KOPT-K1 (cell line): ENCODE measurements around the gene CNMD.
"Not testable (repeated sequence)": the region's sequence is repeated elsewhere in the genome, so short reads cannot be mapped to it uniquely, and the experiment has no call there.

Source experiments
- H3K27ac ChIP-seq: fragments of 200-600 bp; sonication (generic); 2 replicates; pipeline ENCODE4 v1.5.1; 2016; ENCODE audit warnings: antibody characterized with exemption, mild to moderate bottlenecking, low read depth, low read length; ENCODE audit not compliant: poor library complexity, severe bottlenecking
- H3K36me3 ChIP-seq: fragments of 200-600 bp; sonication (generic); 2 replicates; pipeline ENCODE4 v1.5.1; 2017; ENCODE audit warnings: antibody characterized with exemption, mild to moderate bottlenecking, low read length, moderate library complexity; ENCODE audit not compliant: insufficient read depth
- H3K9me3 ChIP-seq: fragments of 200-600 bp; sonication (generic); 2 replicates; pipeline ENCODE4 v1.5.1; 2017; ENCODE audit warnings: antibody characterized with exemption, low read length, mild to moderate bottlenecking; ENCODE audit not compliant: insufficient read depth, poor library complexity, severe bottlenecking

The CNMD gene

GRCh38 chr13:52685806-52686205 is 53.8 kb downstream of the CNMD start:
- H3K9me3 ChIP-seq, H3K27ac ChIP-seq: not testable (repeated sequence)
- H3K36me3 ChIP-seq, result peaks cover 78% of the 10 kb centered on the region

GRCh38 chr13:52677823-52678222 is 61.8 kb downstream of the CNMD start:
- Histone ChIP-seq H3K9me3 (no peaks in the 10 kb centered on the region), H3K36me3 (peaks cover 93% of the 10 kb centered on the region), H3K27ac (no peak overlapping the region)

GRCh38 chr13:52673465-52673864 is 66.2 kb downstream of the CNMD start:
- H3K36me3 ChIP-seq, result peaks cover 91% of the 10 kb centered on the region

GRCh38 chr13:52670726-52671125 is 68.9 kb downstream of the CNMD start:
- Histone ChIP-seq H3K36me3 (peaks cover 91% of the 10 kb centered on the region), H3K9me3 (no peaks in the 10 kb centered on the region), H3K27ac (no peak overlapping the region)

More at GRCh38 chr13:52673465-52673864, 66.2 kb downstream of the CNMD start:
- H3K9me3 ChIP-seq, result no peaks in the 10 kb centered on the region
- no peak overlapping the region for H3K27ac ChIP-seq

GRCh38 chr13:52669677-52670076 is 69.9 kb downstream of the CNMD start:
- Histone ChIP-seq H3K36me3 (peaks cover 91% of the 10 kb centered on the region), H3K27ac (no peak overlapping the region), H3K9me3 (no peaks in the 10 kb centered on the region)

DNA sequence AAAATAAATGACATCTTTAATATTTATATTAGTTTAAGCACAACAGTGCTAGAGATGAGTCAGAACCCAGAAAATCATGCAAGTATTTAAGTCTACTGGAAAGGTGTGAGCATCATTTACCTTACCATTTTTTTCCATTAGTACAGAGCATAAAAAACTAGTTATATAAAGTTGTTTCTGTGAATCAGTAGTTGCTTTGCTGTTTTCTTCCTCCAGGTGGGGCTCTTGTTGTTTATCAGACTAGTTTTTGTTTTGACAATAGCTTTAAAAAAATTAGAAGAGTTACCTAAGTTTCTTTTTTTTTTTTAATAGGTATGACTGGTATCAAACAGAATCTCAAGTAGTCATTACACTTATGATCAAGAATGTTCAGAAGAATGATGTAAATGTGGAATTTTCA is 74.3 kb downstream of the CNMD start:
- peaks cover 97% of the 10 kb centered on the region for H3K36me3 ChIP-seq
- H3K9me3 ChIP-seq, result no peaks in the 10 kb centered on the region
- H3K27ac ChIP-seq, result no peak overlapping the region

DNA sequence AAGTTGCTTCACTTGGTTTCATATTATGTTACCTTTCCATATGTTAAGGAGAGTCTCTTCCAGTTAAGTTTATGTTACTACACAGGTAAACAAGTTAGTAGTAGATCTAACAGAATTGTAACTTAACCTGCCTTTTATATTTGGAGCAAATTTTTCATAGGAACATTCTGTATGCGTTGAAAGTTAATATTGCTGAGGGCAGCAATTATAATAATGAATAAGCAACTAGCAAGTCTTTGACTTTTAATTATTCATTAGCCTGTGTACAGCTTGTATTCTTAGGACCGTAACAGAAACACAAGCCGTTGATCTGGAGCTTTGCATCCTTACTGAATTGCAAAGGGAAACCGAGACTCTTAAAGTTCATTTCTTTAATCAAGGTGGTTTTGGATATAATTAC is 75.3 kb downstream of the CNMD start:
- peaks cover 95% of the 10 kb centered on the region for H3K36me3 ChIP-seq
- H3K9me3 ChIP-seq, result no peaks in the 10 kb centered on the region
- no peak overlapping the region for H3K27ac ChIP-seq

DNA sequence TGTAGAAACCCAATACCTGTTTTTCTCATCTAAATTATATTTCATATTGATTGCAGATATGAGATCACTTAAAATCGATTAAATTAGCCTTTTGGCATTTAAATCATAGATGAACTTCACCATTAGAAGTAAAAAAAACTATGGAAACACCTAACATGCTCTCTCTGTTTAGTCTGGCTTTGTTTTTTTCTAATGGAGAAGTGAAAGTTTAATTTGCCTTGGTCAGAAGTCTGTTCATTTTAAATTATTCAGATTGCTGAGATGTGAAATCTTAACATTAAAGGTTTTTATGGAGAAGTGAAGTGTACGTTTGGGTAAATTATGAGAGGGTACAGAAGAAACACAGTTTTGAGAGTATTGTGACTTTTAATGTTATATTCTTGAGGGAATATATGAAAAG is 80.3 kb downstream of the CNMD start:
- no peak overlapping the region for H3K27ac ChIP-seq
- H3K9me3 ChIP-seq, result no peaks in the 10 kb centered on the region
- H3K36me3 ChIP-seq, result peaks cover 94% of the 10 kb centered on the region
